ENCODE results near the gene RFNG.

GRCh38 chr17:82059272-82060000 is 7.8 kb upstream of the RFNG start:
- TF ChIP-seq CTCF (IDR thresholded peaks at IDR 0.05): no peak
- TF ChIP-seq POLR2A (IDR thresholded peaks at IDR 0.05): no peak

Measured in testis (tissue), 2 donors.